GM21619 (cell line): ENCODE results near the gene IFIT5.
A peak's percentile ranks its signal among the peaks of the same experiment; 100 is the strongest.
"Not testable (repeated sequence)": the region's sequence is repeated elsewhere in the genome, so short reads cannot be mapped to it uniquely, and the experiment has no call there.

Experiments used
- ATAC-seq: cut with Tn5 transposase; IDR thresholded peaks from one replicate; pipeline ENCODE4 v1.9.1; 2021; ENCODE audit not compliant: unreplicated experiment

Gene IFIT5

GRCh38 chr10:89392974-89393373, 21.4 kb upstream of the IFIT5 start:
- ATAC-seq, result no peak

DNA sequence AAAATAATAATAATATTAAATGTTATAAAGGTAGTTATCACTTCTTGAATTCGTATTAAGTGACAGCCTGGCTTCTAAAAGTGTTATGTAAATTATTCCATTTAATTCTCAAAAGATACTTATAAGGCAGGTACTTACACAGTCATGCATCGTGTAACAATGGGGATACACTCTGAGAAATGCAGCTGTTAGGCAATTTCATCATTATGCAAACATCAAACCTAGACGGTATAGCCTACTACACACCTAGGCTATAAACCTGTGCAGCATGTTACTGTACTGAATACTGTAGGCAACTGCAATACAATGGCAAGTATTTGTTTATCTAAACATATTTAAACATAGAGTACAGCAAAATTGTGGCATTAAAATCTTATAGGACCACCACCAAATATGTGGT, 20.5 kb upstream of the IFIT5 start:
- ATAC-seq, result no peak

DNA sequence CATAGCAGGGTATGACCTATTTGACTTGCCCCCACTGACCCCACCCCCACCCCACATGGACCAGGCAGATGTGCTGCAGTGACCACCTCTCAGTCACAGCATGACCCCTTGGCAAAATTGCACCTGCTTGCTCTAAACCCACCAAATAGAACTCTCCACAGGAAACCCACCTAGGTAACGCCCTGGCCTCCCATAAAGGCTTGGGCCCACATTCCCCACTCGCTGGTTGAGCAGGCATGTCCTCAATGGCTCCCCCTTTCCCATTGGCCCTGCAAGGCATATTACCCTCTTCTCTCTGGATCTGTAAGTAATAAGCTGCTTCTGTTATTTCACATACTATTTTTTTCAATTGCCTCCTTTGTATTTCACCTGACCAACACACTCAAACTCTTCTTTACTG, 19.2 kb upstream of the IFIT5 start:
- no peak for ATAC-seq

- no peak for ATAC-seq
Measured at GRCh38 chr10:89398003-89398749, 16.2 kb upstream of the IFIT5 start.

- no peak for ATAC-seq
Measured at GRCh38 chr10:89399956-89400355, 14.4 kb upstream of the IFIT5 start.

DNA sequence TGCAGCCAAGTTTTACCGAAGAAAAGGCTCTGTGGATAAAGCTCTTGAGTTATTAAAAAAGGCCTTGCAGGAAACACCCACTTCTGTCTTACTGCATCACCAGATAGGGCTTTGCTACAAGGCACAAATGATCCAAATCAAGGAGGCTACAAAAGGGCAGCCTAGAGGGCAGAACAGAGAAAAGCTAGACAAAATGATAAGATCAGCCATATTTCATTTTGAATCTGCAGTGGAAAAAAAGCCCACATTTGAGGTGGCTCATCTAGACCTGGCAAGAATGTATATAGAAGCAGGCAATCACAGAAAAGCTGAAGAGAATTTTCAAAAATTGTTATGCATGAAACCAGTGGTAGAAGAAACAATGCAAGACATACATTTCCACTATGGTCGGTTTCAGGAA, 11.3 kb upstream of the IFIT5 start:
- ATAC-seq, result no peak

- ATAC-seq, result no peak
Measured at GRCh38 chr10:89404104-89405047, 10.0 kb upstream of the IFIT5 start.

DNA sequence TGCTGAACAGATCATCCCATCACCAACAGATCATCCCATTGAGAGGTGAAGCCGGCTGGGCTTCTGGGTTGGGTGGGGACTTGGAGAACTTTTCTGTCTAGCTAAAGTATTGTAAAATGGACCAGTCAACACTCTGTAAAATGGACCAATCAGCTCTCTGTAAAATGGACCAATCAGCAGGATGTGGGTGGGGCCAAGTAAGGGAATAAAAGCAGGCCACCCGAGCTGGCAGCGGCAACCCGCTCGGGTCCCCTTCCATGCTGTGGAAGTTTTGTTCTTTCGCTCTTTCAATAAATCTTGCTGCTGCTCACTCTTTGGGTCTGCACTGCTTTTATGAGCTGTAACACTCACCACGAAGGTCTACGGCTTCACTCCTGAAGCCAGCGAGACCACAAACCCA, 8.2 kb upstream of the IFIT5 start:
- ATAC-seq, result not testable (repeated sequence)

GRCh38 chr10:89407792-89408191, 6.6 kb upstream of the IFIT5 start:
- not testable (repeated sequence) for ATAC-seq

DNA sequence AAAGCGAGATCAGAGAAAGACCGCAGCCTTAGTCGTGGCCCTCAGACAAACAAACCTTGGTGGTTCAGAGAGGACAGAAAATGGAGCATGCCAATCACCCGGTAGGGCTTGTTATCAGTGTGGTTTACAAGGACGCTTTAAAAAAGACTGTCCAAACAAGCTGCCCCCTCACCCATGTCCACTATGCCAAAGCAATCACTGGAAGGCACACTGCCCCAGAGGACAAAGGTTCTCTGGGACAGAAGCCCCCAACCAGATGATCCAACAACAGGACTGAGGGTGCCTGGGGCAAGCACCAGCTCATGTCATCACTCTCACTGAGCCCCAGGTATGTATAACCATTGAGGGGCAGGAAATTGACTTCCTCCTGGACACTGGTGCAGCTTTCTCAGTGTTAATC, 5.1 kb upstream of the IFIT5 start:
- ATAC-seq, result not testable (repeated sequence)

GRCh38 chr10:89410551-89410950, 3.8 kb upstream of the IFIT5 start:
- not testable (repeated sequence) for ATAC-seq

DNA sequence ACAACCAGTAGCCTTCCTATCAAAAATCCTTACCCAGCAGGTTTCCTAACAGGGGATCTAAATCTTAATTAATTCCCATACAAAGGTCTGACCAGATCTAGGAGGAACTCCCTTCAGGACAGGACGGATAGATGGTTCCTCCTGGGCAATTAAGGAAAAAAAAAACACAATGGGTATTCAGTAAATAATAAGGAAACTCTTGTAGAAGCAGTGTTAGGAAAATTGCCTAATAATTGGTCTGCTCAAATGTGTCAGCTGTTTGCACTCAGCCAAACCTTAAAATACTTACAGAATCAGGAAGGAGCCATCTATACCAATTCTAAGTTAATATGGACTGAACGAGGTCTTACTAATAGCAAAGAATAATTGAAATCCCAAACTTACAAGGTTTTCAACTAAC, 3.2 kb upstream of the IFIT5 start:
- not testable (repeated sequence) for ATAC-seq

- ATAC-seq, result not testable (repeated sequence)
Measured at GRCh38 chr10:89412276-89412675, 2.1 kb upstream of the IFIT5 start.

DNA sequence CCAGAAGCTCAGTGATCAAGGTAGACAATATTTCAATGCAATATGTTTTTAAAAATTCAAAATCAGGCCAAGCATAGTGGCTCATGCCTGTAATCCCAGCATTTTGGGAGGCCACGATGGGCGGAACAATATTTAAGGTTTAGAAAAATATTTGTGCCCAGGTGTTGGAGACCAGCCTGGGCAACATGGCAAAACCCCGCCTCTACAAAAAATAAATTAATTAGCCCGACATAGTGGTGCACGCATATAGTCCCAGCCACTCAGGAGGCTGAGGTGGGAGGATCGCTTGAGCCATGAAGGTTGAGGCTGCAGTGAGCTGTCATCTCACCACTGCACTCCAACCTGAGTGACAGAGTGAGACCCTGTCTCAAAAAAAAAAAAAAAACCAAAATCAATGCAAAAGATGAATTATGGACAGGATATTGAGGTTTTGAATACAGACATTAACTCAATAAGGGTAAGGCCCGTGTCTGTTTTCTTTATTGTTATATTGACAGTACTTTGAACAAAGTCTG, 913 bp upstream of the IFIT5 start:
- ATAC-seq, result no peak

DNA sequence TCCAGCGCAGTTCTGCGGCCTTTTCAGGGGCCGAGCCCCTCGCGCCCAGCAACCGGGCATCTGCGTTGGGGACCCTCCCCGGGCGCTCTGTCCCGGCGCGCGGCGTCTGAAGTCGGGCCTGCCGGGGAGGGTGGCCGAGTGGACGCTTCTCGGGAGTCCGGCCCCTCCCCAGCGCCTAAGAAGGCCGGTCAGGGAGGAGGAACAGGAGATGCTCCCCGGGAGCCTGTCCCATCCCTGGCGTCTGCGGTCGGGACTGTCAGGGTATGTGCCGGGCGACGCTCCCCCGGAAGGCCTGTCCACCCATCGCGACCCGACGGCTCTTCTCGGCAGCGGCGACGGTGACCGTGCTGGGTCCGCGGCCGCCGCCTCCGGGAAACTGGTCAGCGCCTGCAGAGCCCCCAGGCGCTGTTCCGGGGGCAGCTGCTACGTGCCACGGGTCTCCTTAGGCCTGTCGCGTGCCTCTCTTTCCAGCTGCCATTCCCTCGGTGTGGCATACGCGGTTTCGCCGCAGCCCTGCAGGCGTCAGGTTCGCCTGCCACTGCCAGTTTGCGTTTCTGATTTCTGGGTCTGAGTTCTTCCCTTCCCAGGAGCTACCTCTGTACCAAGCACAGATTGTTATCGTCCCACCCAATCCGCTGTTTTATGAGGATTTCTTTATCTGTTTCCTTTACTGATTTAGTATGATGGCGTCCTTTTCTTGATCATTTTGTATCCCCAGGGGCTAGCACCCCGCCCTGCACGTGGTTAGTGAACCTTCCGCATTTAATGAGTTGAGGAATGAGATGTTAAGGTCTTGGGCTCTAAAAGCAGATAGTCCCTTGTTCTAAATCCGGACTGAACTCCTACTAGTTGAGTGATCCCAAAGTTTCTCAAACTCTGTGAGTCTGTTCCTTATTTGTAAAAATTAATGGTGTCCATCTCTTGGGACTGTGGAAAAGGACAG, 782 bp downstream of the IFIT5 start:
- peak; percentile 36 for ATAC-seq

- no peak for ATAC-seq
Measured at GRCh38 chr10:89416465-89416864, 2.1 kb downstream of the IFIT5 start.

- no peak for ATAC-seq
Measured at GRCh38 chr10:89419548-89419947, 5.2 kb downstream of the IFIT5 start.

- ATAC-seq, result no peak
Measured at GRCh38 chr10:89421018-89421476, 6.7 kb downstream of the IFIT5 start.

- ATAC-seq, result no peak
Measured at GRCh38 chr10:89425000-89425399, 10.6 kb downstream of the IFIT5 start.

DNA sequence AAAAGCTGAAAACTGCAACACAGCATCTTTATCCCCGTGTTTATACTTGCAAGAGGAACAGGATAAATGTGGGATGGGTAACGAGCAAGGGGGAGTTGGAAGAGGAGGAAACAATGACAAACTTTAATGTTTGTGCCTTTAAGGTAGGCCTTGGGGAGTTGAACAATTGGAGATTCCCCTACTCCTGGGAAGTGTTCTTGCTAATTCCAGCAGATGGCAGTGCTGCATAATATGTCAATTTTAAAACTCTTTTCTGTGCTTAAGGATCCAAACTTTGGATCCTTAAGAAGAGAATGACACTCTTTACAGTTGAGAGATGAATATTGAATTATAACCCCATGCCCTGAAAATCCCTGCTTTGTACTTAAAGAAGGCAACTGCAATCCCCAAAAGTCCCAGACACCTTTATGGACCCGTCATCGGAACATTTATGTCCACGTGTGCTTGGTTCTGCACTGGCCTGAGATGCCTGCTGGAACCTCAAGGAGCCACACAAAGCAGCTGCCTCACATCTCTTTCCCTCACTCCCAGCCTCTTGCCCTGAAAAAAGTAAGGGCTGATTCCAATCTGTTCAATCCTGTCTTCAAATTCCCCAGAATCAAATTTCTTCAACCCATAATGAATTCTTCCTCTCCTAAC, 12.0 kb downstream of the IFIT5 start:
- no peak for ATAC-seq
